ENCODE data around the gene LRRC4C.

DNA sequence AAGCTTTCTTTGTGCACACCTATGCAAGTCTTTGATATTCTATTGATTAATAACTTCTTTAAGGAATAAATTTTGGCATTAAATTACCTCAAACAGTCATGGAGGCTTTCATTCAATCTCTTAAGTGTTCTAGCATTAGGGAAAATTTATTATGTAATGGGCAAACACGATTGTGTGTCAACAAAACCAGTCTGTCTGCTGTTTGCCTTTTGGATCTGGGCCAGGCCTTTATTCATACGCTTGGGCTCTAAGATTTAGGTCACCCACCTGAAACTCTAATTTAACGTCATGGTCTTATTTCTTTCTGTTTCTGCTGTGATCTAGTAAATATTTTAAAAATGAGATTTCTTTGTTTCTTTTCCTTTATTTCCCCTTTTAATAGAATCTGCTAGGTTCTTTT lies 1270.6 kb downstream of the LRRC4C start:
- TF ChIP-seq, protein P1, sequence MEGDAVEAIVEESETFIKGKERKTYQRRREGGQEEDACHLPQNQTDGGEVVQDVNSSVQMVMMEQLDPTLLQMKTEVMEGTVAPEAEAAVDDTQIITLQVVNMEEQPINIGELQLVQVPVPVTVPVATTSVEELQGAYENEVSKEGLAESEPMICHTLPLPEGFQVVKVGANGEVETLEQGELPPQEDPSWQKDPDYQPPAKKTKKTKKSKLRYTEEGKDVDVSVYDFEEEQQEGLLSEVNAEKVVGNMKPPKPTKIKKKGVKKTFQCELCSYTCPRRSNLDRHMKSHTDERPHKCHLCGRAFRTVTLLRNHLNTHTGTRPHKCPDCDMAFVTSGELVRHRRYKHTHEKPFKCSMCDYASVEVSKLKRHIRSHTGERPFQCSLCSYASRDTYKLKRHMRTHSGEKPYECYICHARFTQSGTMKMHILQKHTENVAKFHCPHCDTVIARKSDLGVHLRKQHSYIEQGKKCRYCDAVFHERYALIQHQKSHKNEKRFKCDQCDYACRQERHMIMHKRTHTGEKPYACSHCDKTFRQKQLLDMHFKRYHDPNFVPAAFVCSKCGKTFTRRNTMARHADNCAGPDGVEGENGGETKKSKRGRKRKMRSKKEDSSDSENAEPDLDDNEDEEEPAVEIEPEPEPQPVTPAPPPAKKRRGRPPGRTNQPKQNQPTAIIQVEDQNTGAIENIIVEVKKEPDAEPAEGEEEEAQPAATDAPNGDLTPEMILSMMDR (IDR thresholded peaks at IDR 0.05), result no peak
- TF ChIP-seq POLR2A (IDR thresholded peaks at IDR 0.05), result no peak
